SHP77 (cell line): Measurements from ENCODE around the gene GPR68.
"Not testable (repeated sequence)": the region's sequence is repeated elsewhere in the genome, so short reads cannot be mapped to it uniquely, and the experiment has no call there.

Experiments used
- DNase-seq, 2 experiments: peaks; one replicate each; lab custom pipeline; 2025; lab: John Stamatoyannopoulos, UW

The GPR68 gene

GRCh38 chr14:91228112-91229004 lies 16.1 kb downstream of the GPR68 start:
- no peak for DNase-seq

- DNase-seq = no peak
These were observed 17.3 kb downstream of the GPR68 start for GRCh38 chr14:91227183-91227628.

GRCh38 chr14:91226360-91226759 lies 18.1 kb downstream of the GPR68 start:
- DNase-seq = not testable (repeated sequence)

DNA sequence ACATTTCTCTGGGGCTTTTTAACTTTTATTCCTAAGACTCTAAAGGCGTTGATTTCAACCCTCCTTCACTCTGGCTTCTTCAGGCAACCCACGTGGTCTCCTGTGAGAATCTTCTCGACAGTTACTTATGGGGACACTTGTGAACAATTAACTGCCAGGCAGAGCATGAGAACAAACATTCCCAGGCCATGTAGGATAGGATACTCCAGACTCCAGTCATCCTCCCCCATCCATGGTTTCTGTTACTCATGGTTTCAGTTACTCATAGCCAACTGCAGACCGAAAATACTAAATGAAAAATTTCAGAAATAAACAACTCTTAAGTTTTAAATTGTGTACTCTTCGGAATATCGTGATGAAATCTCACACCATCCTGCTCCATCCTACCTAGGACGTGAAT lies 19.5 kb downstream of the GPR68 start:
- no peak for DNase-seq

DNA sequence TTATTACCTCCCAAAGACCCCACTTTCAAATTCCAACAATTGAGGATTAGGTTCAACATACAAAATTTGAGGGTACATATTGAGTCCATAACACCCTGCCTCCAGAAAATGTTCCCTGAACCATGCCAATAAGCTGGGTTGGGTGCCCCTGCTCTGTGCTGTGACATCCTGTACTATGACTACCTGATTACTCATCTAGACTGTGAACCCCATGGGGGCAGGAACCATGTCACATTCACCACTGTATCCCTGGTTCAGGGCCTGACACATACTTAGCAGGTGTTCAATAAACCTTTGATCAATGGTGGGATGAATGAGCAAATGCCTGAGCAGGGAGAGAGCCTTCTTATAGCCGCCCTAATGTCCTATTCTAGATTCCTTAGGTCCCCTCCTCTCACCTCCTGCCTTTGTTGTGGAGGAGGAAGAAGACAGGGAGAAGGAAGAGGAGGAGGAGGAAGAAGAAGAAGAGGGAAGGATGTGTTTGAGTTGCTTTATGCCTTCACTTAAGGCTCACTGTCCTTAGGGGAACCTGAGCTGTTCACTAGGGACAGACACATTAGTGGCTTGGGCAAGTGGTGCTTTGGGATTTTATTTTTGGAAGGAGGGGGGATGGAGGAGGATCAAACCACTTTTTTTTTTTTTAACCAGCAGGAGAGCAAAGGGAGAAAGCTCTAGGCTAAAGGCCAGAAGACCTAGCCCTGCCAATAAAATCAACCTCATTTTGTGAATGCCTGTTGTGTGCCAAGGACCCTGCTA lies 21.3 kb downstream of the GPR68 start:
- DNase-seq = no peak

GRCh38 chr14:91221270-91221669 lies 23.2 kb downstream of the GPR68 start:
- no peak for DNase-seq

DNA sequence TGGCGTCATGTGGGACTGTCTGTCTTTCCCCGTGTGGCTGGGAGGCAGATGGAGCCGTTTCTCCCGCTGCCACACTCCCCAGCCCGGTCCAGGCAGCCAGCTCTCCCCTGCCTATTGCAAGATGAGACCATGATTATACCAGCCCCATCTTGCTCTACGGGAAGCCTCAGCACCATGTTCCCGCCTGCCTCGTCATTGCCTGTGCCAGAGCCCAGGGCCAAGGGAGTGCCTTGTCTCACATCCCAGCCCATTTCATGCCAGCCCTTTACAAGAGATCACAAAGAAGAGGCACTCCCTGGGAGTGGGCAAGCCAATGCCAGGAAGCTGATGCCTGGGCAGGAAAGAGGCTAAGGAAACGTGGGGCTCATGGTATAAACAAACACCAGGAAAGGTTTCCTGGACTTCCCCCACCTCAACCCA lies 23.9 kb downstream of the GPR68 start:
- DNase-seq = no peak

GRCh38 chr14:91219517-91220389 lies 24.8 kb downstream of the GPR68 start:
- DNase-seq = no peak

GRCh38 chr14:91218014-91218413 lies 26.5 kb downstream of the GPR68 start:
- no peak for DNase-seq

- DNase-seq = no peak
These were observed 27.7 kb downstream of the GPR68 start for GRCh38 chr14:91216731-91217226.

DNA sequence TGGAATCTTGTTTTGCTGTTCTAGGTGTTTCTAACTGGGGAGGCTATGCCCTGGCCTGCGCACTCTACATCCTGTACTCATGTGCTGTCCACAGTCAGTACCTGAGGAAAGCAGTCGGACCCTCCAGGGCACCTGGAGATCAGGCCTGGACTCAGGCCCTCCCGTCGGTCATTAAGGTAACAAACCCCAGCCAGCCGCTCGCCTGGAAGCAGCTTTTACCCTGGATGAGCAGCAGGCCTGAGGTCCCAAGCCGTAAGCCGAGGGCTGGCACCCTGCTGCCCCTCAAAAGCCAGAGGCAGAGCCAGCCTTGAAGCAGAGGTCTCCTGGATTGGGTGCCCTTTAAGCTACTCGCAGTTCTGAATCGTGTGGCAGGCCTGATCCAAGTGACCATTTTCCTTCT lies 29.1 kb downstream of the GPR68 start:
- DNase-seq = no peak

- no peak for DNase-seq
These were observed 30.2 kb downstream of the GPR68 start for GRCh38 chr14:91214306-91214705.

GRCh38 chr14:91211017-91211416 lies 33.5 kb downstream of the GPR68 start:
- no peak for DNase-seq

DNA sequence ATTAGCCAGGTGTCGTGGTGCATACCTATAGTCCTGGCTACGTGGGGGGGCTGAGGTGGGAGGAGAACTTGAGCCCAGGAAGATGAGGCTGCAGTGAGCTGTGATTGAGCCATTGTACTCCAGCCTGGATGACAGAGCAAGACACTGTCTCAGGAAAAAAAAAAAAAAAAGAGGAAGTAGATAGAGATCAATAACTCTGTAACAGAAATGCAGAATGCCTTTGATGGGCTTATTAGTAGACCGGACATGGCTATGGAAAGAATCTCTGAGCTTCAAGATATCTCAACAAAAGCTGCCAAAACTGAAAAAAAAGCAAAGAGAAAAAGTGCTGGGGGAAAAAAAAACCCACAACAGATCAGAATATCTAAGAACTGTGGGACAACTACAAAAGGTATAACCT lies 37.5 kb downstream of the GPR68 start:
- DNase-seq = no peak

DNA sequence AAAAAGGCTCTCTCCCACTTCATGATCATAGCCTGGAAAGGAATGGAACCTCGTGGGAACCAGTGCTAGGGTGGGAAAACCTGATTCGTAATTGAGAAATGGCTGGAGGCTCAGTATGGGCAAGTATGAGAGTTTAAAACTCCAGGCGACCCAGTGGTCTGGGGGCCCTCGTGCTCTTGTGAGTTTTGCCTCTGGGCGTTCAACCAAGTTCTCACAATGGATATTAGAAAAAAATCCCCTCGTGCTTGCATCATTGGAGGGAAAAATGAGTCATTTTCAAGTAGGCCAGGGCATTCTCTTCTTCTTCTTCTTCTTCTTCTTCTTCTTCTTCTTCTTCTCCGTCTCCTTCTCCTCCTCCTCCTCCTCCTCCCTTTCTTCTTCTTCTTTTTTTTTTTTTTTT lies 39.0 kb downstream of the GPR68 start:
- DNase-seq = no peak

GRCh38 chr14:91204657-91205056 lies 39.8 kb downstream of the GPR68 start:
- DNase-seq = no peak

DNA sequence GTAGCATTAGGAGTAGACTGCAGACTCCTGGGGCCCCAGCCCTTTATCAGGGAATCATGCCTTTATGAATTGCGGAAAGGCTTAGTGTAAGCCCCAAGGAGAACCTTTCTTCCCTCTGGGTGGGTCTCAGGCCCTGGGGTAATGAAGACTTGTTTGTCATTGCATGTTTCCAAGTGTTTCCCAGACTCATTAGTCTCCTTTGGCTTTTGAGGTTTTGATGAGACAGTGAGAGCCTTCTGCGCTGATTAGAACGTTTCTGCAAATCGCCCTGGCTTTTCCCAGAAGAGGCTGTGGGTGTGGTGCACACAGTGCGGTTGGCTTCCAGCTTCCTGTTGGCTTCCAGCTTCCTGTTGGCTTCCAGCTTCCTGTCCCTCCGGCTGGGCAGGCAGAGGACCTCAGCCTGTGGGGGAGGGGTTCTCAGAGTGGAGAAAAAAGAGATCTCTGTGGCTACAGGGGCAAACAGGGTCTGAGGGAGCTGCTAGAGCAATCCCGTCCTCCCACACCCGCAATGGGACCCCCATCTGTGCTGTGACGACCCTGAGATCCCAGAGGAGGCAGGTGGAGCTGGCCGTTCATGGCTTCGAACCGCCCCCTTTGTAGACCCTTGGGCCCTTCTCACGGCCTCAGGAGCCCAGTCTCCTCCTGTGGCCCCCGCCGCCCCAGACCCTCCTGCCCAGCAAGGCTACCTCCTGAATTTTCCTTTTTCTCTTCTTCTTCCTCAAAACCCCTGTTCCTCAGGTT lies 42.1 kb downstream of the GPR68 start:
- no peak for DNase-seq

DNA sequence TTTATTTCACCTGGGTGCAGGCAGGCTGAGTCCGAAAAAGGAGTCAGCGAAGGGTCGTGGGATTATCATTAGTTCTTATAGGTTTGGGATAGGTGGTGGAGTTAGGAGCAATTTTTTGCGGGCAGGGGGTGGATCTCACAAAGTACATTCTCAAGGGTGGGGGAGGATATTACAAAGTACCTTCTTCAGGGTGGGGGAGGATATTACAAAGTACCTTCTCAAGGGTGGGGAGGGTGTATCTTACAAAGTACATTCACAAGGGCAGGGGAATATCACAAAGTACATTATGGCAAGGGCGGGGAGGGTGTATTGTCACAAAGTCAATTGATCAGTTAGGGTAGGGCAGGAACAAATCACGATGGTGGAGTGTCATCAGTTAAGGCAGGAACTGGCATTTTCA lies 43.7 kb downstream of the GPR68 start:
- DNase-seq = not testable (repeated sequence)

DNA sequence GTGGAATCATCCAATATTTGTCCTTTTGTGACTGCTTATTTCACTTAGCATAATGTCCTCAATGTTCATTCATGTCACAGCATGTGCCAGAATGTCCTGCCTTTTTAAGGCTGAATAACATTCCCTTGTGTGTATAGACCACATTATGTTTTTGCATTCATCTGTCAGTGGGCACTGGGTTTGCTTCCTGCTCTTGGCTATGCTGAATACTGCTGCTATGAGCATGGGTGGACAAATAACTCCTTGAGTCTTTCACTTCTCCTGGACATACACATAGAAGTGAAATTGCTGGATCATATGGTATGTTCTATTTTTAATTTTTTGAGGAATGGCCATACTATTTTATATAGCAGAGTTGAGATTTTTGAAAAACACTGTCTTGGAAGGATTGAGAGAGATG lies 46.9 kb downstream of the GPR68 start:
- no peak for DNase-seq

DNA sequence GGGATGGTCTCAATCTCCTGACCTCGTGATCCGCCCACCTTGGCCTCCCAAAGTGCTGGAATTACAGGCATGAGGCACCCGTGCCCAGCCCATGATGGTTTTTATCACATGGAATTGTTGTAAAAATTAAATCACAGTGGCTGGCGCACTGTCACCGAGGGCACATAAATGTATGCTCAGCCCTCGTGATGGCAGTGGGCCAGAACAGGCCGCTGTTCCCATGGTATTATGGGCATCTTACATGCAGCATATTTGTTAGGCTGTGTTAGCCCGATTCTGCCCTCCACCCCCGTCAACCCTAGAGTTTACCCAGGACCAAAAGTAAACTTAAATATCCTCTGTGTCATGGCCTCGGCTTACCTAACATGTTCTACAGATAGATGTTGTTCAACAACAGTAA lies 48.6 kb downstream of the GPR68 start:
- no peak for DNase-seq

- no peak for DNase-seq
These were observed 51.4 kb downstream of the GPR68 start for GRCh38 chr14:91193069-91193468.
